Eye (tissue), 1 donor: Measurements from ENCODE around the gene SH3PXD2A.
"Not testable (repeated sequence)": the region's sequence is repeated elsewhere in the genome, so short reads cannot be mapped to it uniquely, and the experiment has no call there.

Experiments
- DNase-seq: peaks from one replicate; pipeline ENCODE4 v3.0.0-alpha.2; 2015

The SH3PXD2A gene

GRCh38 chr10:103679096-103679790 lies 176.1 kb downstream of the SH3PXD2A start:
- DNase-seq: no peak

DNA sequence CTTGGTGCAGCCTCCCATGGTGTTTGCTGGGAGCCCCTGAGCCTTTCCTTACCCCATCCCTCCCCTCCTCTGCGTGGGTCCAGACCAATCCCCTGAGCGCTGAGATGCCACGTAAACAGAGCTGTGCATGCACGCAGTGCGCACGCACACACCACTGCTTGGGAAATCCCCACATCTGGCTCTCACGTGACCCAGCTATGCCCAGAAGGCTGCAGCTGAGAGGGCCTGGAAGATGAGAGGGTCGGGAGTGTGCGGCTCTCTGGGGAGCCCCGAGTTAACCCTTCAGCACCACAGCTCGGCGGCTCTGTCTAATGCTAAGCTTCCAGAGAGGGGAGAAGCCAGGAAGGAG lies 177.2 kb downstream of the SH3PXD2A start:
- DNase-seq: peak; percentile 96

DNA sequence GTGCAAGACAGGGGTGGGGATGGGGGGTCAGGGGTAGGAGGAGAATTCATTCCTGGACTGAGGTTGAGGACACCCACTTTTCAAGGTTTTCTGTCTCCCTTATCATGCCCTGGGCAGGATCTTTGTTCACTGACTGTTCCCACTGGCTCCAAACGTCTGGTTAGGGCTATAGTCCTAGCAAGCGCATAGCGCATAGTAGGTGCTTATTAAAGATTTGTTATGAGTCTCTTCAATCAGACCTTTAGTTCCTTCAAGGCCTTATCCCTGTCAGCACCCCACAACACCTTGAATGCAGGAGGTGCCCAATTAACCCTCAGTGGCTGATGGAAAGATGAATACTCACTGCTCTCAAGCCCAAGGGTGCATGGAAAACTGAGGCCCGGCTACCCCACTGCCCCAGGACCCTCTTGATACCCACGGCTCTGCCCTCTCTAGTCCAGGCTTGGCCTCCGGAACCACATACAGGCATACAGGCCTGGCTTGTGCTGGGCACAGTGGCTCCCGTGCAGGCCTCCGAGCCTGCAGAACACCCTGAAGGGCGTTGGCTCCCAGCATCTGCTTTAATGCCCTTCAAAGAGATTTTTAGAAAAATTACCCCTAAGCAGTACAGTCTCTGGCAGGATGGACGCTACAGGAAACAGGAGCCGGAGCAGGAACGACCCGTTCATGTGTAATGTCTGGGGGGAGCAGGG lies 177.7 kb downstream of the SH3PXD2A start:
- no peak for DNase-seq

DNA sequence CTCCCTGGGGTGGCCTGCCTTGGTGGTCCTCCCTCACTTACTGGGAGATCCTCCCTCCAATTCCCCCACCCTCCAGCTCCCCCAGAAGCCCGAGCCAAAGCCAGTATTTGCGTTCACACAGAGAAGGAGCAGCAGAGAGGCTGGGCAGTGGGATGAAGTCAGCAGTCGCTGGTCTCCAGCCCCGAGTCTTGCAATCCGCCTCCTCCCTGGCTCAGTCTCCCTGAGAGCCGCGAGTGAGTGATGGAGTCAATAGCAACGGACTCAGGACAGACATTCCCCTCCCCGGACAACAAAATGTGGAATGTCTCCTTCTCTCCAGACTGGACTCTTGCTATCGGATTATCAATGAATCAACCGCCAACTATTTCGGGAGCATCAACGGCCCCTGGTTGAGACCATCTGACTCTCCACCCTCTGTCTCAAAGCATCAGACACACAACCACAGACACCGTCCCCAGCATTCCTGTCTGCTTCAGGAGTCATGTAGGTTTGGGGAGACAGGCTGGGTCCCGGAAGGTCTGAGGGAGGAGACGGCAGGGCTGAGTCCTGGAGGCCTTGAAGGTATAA lies 178.4 kb downstream of the SH3PXD2A start:
- DNase-seq: peak; percentile 49

DNA sequence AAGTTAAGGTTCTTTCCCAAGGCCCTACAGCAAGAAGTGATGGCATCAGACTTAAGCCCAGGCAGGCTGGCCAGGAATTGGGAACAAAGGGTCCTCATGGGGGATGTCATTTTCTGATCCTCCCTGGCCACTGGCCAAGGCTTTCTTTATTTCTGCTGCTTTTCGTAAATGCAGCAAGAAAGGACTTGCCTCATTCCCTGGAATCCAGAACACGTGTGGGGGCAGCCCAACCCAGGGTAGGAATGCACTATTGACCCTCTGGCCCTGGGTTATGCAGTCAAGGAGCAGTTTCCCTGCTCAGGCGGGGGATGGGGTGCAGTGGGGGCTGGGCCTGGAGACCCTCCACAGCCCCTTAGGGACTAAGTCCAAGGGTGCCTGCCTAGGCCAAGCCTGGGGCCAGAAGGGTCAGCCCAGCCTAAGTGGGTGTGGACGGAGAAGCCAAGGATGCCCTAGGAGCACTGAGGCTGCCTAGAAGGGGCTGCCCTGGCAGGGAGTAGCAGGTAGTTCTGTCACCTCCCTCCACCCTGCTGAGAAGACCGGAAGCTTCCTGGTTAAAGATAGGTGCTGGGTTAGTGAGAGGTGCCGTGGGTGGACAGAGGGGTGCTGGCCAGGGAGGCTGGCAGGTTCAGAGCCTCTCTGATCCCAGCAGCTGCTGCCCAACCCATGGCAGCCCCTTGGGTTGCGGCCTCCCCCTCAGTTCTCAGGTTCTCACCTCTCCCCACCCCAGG lies 179.2 kb downstream of the SH3PXD2A start:
- peak; percentile 67 for DNase-seq

DNA sequence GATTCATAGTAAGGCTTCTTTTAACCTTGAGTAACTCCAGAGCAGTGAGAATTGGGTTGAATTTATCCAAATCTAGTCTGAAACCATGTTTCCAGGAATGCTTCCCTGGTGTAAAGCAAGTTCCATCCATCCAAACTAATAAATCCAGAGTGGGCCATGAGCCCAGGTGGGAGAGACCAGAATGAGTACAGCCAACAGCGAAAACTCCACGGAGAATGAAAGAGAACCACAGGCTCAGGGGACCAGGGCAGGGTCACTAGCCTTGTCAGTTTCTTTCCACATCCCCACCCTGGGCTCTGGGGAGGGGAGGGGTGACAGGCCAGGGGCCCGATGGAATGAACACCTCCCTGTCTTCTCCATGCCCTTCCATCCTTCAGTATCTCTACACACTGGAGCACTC lies 181.8 kb downstream of the SH3PXD2A start:
- DNase-seq: no peak

GRCh38 chr10:103672345-103672744 lies 183.0 kb downstream of the SH3PXD2A start:
- no peak for DNase-seq

DNA sequence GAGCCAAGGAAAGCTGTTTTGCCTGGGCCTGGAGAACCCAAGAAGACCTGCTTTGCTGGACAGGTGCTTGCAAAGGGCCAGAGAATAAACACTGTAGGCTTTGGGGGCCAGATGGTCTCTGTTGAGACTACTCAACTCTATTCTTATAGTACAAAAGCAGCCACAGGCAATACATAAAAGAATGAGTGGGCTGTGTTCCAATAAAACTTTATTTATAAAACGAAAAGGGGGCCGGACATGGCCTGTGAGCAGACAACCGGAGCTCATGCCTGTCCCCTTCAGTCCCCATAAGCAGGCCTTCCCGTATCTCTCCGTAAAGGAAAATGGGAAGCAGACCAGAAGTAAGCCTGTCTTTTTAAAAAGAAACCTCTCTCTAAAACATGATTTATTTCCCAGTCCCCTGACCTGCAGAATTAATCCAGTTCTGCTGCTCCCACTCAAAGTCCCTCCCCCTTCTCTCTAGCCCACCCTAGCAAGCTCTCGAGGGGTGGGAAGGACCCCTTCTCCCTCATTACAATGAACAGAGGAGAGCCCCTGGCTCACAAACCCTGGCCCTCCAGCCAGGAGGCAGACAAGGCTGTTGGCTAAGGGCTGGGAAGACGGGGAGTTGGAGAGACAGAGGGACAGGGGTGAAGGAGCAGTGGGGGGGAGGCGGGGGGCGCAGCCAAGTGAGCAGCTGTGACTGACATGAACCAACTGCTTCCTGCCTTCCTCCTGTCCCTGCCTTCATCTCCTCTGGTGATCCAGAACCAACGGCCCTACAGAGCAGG lies 184.1 kb downstream of the SH3PXD2A start:
- DNase-seq: no peak

- no peak for DNase-seq
Observed at GRCh38 chr10:103669944-103670343, 185.4 kb downstream of the SH3PXD2A start.

GRCh38 chr10:103669243-103669929 lies 186.0 kb downstream of the SH3PXD2A start:
- no peak for DNase-seq

- DNase-seq: peak; percentile 66
Observed at GRCh38 chr10:103668351-103669242, 186.8 kb downstream of the SH3PXD2A start.

DNA sequence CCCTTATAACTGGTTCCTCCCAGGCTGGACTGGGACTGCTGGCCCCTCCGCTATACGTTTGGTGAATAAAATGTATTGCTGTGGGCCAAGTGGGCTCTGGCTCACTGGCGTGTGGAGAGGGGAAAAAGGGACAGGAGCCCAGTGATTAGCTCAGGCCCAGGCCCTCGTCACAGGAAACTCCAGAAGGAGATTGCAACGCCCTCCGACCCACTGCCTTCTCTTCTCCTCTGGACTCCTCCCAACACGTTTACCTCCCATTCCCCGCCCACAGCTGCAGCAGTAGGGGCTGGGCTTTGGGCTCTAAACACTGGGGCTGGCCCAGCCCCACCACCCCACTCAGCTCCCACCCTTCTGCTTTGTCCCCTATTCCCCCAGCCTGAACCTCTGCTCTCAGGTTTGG lies 188.0 kb downstream of the SH3PXD2A start:
- peak; percentile 50 for DNase-seq

DNA sequence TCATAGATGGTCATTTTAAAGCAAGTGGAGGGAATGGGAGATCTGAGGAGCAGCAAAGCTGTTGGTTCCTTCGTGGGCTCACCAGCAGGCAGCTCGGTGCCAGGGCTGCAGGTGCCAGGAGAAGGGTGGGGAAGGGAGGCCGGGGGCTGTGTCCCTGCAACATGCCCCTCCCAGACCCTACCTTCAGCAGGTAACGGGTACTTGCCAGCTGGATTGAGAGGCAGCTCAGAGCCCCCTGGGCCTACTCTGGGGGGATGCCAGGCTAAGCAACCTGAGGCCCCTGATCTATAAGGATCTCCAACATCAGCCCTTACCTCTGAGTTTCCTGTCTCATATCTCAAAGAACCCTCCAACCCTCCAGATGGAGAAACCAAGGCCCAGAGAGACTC lies 188.6 kb downstream of the SH3PXD2A start:
- no peak for DNase-seq

- no peak for DNase-seq
Observed at GRCh38 chr10:103666087-103666761, 189.2 kb downstream of the SH3PXD2A start.

DNA sequence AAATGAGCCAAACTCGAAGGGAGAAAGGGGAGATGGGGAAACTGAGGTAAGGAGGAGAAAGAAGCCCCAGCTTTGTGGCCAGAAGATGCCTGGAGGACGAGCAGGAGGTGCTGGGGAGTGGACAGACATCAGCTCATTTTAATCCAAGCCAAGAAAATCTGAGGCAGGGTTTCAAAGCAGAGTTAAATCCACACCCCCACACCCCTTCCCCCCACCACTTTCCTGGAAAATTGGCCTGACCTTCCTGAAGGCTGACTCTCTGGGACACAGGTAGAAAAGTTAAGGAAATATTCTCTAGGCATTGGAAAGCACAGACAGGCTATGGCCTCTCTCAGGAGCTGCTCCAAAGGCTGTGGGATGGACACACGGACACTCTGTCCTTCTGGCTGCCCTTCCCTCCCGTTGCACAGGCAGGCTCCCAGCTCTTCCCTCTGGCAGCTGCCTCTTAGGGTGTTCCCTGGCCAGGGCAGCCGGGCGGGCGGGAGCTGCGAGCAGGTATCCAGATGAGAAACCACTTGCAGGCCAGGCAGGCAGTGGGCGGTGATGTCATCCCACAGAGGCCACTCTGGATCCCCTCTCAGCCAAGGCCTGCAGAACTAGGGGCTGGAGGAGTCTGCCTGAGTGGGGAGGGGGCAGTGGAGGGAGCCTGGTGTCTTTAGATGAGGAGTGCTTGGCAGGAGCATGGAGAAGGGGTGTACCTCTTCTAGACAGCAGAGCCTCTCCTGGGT lies 190.1 kb downstream of the SH3PXD2A start:
- DNase-seq: no peak

DNA sequence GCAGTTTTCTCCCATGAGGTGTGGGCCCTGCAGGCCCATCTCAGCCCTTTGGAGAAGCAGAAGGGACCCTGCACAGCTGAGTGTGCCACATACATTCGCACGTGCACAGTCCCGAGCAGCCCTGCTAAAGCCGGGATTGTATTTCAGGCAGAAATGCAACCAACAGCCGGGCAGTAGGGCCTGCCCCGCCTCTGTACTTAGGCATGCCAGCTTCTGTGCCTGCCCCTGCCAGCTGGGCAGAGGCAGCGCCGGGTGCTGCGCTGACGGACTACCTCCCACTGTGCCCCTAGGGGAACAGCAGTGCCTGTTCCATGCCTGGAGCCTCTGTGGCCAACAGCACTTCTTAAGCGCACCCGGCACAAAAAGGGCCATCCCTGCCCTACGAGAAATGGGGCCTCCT lies 191.6 kb downstream of the SH3PXD2A start:
- DNase-seq: no peak

DNA sequence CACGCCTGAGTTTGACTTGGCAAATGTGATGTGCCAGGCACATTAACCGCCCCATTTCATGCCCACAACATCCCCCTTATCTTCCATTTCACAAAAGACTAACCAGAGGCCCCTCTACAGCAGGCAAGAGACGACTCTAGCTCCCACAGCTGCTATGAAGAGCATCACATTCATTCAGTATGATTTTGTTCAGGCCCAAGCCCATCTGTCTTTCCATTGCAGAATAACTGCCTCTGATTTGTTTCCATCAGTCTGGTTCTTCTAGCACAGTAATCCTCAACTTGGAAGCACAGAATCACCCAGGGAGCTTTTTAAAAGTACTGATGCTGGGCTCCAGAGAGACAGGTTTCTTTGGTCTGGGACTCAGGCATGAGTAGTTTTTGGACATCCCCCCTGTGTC lies 192.1 kb downstream of the SH3PXD2A start:
- no peak for DNase-seq

DNA sequence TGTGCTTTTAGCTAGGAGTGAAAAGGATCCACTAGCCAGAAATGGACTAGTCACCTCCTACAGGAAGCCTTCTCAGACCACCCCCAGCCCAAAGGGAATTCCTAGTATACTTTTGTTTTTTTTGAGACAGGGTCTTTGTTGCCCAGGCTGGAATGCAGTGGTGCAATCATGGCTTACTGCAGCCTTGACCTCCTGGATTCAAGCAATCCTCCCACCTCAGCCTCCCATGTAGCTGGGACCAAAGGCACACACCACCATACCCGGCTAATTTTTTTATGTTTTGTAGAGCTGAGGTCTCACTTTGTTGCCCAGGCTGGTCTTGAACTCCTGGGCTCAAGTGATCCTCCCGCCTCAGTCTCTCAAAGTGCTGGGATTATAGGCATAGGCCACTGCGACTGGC lies 192.7 kb downstream of the SH3PXD2A start:
- not testable (repeated sequence) for DNase-seq

DNA sequence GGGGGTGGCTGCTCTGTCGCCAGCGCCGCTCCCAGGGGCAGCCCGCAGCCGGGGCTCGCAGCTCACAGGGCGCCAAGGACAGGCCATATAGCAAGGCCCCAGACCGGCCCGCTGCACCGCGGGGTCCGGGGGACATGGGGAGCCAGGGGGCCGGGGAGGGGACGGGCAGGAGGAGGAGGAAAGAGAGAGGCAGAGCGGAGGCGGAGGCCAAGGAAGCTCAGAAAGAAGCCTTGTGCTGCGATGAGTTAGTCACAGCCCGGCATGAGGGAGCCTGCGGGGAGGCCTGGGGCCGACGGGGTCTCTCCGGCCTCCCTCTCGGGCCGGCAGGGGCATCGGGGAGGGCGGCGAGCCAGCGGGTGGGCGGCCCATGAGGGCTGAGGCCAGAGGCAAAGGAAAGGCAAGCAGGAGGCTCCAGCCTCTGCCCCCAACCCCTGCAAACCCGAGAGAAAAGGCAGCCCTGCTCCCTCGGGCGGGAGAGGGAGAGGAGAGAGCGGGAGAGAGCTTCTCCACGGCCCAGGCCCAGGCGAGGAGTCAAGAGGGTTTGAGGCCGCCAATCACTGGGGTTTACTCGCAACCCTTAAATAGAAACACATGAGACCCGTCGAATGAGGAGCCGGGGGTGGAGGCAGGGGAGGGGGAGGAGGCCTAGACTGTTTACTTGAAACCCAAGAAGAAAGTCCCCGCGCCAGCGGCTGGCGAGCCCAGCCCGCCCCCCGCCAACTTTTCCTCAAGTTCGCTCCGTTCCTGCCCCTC lies 194.0 kb downstream of the SH3PXD2A start:
- peak; percentile 91 for DNase-seq
